Activated B cell treated with CpG ODN at 0.5 μM for 24 hours (primary cell): ENCODE results near the gene OR14C36. TPM values are rescaled to one million over a fixed set of nuclear protein-coding genes. Genes with fewer than 3 reads are reported as not detected.

Source experiments
- ATAC-seq: fragments of 200-7000 bp; cut with Tn5 transposase; one replicate; pipeline ENCODE4 v1.10.0; 2021; ENCODE audit warnings: low read depth, mild to moderate bottlenecking, moderate library complexity
- CTCF ChIA-PET: fragments of 350-600 bp; sonication (Branson Sonifier 250); formaldehyde crosslinking; loops from one replicate; lab custom pipeline; 2021; ENCODE audit warnings: antibody characterized with exemption; lab: Charles Lee
- POLR2A ChIA-PET: fragments of 350-600 bp; sonication (Branson Sonifier 250); formaldehyde crosslinking; loops from one replicate; lab custom pipeline; 2021; ENCODE audit warnings: antibody characterized with exemption; lab: Charles Lee
- DNase-seq: peaks from one replicate; pipeline ENCODE4 v3.0.0; 2022
- H3K27ac Mint-ChIP-seq: one replicate; pipeline ENCODE4 v1.8.0; 2020; ENCODE audit warnings: mixed read lengths
- H3K27me3 Mint-ChIP-seq: one replicate; pipeline ENCODE4 v1.8.0; 2021; ENCODE audit warnings: mixed read lengths
- H3K36me3 Mint-ChIP-seq: one replicate; pipeline ENCODE4 v1.8.0; 2021; ENCODE audit warnings: low read depth, mixed read lengths
- H3K4me1 Mint-ChIP-seq: one replicate; pipeline ENCODE4 v1.8.0; 2021; ENCODE audit warnings: mixed read lengths
- H3K4me3 Mint-ChIP-seq: one replicate; pipeline ENCODE4 v1.8.0; 2020; ENCODE audit warnings: mild to moderate bottlenecking, mixed read lengths
- H3K9me3 Mint-ChIP-seq: one replicate; pipeline ENCODE4 v1.8.0; 2020; ENCODE audit warnings: mixed read lengths
- intact Hi-C: fragments of 100-400 bp; cut with micrococcal nuclease; formaldehyde crosslinking; loops from one replicate; pipeline ENCODE4 v1.15.1; 2024
- total RNA-seq: library from RNA; stranded (reverse); gene quantifications from 2 replicates; pipeline ENCODE4 v1.2.3, GENCODE V29; 2022
- TF ChIP-seq, protein P1 (sequence below): fragments of 200-600 bp; IDR thresholded peaks from one replicate; pipeline ENCODE4 v1.8.0; 2022; ENCODE audit warnings: antibody characterized with exemption, mild to moderate bottlenecking

Gene OR14C36
- total RNA-seq, 1 donor from 2014 or later, result not detected

DNA sequence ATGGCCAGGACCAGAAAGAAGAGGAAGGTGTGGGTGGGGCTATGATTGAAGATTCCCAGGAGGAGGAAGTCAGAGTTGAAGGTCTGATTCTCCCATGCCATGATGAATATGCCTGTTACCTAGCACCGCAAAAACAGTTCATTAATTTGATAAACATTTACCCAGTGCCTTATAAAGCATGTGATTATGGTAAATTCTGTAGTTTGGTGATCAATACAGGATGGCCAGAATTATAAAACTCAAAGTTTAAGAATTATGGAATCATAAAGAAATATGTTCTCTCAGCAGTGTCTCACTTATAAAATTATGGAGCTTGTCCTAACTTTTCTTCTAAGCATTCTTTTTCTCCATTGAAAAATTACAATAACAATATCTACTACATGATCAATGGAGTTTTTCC lies 24.1 kb upstream of the OR14C36 start, which contains the start of gene OR2M7:
TSS of gene OR2M7 (minus strand) at position 101 of the 400 bp plus-strand sequence. CDS start at position 101, 0 bp downstream.
- ChIA-PET CTCF (no interaction called here), POLR2A (no interaction called here)
- no peaks in the 10 kb centered on the region for H3K36me3 Mint-ChIP-seq
- H3K9me3 Mint-ChIP-seq, result peaks cover 2% of the 10 kb centered on the region
- no peak for ATAC-seq
- no peak for DNase-seq
- H3K27ac Mint-ChIP-seq, result no peak within 1 kb of the TSS
- no peaks in the 10 kb centered on the region for H3K4me1 Mint-ChIP-seq
- TF ChIP-seq, protein P1, sequence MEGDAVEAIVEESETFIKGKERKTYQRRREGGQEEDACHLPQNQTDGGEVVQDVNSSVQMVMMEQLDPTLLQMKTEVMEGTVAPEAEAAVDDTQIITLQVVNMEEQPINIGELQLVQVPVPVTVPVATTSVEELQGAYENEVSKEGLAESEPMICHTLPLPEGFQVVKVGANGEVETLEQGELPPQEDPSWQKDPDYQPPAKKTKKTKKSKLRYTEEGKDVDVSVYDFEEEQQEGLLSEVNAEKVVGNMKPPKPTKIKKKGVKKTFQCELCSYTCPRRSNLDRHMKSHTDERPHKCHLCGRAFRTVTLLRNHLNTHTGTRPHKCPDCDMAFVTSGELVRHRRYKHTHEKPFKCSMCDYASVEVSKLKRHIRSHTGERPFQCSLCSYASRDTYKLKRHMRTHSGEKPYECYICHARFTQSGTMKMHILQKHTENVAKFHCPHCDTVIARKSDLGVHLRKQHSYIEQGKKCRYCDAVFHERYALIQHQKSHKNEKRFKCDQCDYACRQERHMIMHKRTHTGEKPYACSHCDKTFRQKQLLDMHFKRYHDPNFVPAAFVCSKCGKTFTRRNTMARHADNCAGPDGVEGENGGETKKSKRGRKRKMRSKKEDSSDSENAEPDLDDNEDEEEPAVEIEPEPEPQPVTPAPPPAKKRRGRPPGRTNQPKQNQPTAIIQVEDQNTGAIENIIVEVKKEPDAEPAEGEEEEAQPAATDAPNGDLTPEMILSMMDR, result no peak
- intact Hi-C loops, result no loop called here
- H3K4me3 Mint-ChIP-seq, result no peak within 1 kb of the TSS
- H3K27me3 Mint-ChIP-seq, result peaks cover 4% of the 10 kb centered on the region

DNA sequence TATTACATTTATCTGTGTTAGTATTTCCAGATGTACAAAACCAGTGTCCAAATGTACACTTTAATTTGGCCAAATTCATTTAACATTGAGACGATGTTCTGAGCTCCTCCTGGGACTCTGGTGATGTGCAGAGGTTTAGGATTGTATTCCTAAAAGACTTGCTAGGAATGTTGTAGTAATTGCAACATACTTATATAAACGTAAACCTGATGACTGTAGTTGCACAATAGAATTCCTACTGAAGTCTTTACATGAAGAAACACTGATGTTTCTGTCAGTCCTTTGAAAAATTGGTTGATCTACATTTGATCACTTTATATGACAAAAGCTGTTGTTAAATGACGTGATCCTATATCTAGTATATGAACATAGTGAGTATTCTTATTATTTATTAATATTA lies 5.1 kb upstream of the OR14C36 start:
- Mint-ChIP-seq H3K4me1 (no peaks in the 10 kb centered on the region), H3K4me3 (no peak overlapping the region), H3K27ac (no peak overlapping the region), H3K27me3 (peaks cover 2% of the 10 kb centered on the region), H3K36me3 (no peaks in the 10 kb centered on the region), H3K9me3 (no peaks in the 10 kb centered on the region)
- TF ChIP-seq, protein P1, result no peak
- intact Hi-C loops, result no loop called here
- ChIA-PET POLR2A (no interaction called here), CTCF (no interaction called here)
- no peak for DNase-seq
- no peak for ATAC-seq

GRCh38 chr1:248359415-248359814 lies 10.8 kb downstream of the OR14C36 start:
- DNase-seq (no peak), ATAC-seq (no peak)
- Mint-ChIP-seq H3K4me1 (no peaks in the 10 kb centered on the region), H3K36me3 (no peaks in the 10 kb centered on the region), H3K27ac (no peak overlapping the region), H3K27me3 (peaks cover 7% of the 10 kb centered on the region), H3K9me3 (peaks cover 2% of the 10 kb centered on the region), H3K4me3 (no peak overlapping the region)
- intact Hi-C loops, result no loop called here
- POLR2A ChIA-PET, result no interaction called here
- TF ChIP-seq, protein P1, result no peak
- CTCF ChIA-PET, result no interaction called here

DNA sequence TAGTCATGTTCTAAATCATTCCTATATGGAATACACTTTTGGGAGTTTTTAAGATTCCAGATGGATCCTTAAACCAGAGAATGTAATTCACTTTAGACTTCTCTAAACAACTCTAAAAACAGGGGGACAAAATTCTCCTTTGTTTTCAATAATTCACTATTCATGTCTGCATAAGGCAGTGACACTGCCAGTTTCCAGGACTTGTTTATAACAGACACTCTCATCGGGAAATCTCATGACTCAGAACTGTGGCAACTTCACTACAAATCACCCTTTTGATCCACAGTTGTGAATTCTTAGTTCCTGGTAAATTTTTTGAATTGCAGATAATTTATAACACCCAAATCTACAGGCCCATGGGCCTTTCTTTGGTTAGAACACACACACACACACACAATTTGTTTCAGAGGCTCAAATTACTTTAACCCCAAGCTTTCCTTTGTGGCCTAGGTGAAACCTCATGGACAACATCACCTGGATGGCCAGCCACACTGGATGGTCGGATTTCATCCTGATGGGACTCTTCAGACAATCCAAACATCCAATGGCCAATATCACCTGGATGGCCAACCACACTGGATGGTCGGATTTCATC lies 12.6 kb downstream of the OR14C36 start, which contains the start of gene OR2T4:
TSS of gene OR2T4 (plus strand) at position 545 of the 595 bp plus-strand sequence. CDS start at position 545, 0 bp downstream.
- Mint-ChIP-seq H3K27me3 (peaks cover 14% of the 10 kb centered on the region), H3K36me3 (no peaks in the 10 kb centered on the region), H3K4me3 (no peak within 1 kb of the TSS), H3K4me1 (no peaks in the 10 kb centered on the region), H3K27ac (no peak within 1 kb of the TSS), H3K9me3 (peaks cover 4% of the 10 kb centered on the region)
- ATAC-seq (no peak), DNase-seq (no peak)
- TF ChIP-seq, protein P1, result no peak
- ChIA-PET CTCF (no interaction called here), POLR2A (no interaction called here)
- intact Hi-C loops, result no loop called here

DNA sequence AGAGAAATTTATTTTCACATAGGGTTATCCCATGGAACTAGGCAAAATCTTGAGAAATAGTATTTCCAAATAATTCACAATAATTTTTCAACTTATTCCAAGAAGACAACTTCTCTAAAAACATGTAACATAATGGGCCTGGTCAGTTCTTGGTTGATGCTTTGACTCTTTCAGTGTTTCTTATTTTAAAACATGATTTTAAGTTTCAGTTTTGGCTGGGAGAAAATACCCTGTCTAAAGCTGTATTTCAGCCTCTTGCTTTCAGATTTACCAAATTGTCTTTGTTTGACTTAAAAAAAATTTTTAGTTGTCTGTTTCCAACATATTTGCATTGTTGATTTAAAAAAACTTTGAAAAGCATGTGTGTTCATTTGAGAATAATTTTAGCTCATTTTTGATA lies 18.0 kb downstream of the OR14C36 start:
- Mint-ChIP-seq H3K4me1 (no peaks in the 10 kb centered on the region), H3K27me3 (peaks cover 18% of the 10 kb centered on the region), H3K9me3 (peaks cover 6% of the 10 kb centered on the region), H3K27ac (no peak overlapping the region), H3K36me3 (no peaks in the 10 kb centered on the region), H3K4me3 (no peak overlapping the region)
- ATAC-seq, result no peak
- TF ChIP-seq, protein P1, result no peak
- CTCF ChIA-PET, result no interaction called here
- POLR2A ChIA-PET, result no interaction called here
- no peak for DNase-seq
- intact Hi-C loops, result no loop called here
